ENCODE data around the gene NRN1. TPM values are rescaled to one million over a fixed set of nuclear protein-coding genes. Genes with fewer than 3 reads are reported as not detected.

The NRN1 gene
- total and polyA plus RNA-seq, 2 donors (not counting 3 experiments of a cell fraction or from before 2014, with no cell fraction given): 12.8 to 26.2 TPM

DNA sequence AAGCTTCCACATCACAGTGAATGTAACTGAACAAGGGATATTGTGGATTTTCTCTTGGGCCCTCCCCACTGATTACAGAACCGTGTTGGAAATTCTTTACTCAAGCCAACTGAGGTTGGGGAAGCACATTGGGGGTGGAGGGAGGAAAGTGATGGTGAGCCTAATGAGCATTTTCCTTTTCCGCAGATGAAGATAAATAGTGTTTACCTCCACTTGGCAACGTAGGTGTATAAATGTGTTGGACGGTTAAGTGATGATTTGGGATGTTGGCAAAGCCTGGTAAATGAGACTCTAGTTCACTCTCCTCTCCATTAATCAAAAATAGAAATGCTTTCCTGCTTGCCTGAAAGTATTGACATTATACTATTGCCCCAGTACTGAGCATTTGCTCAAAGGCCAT lies 27.1 kb upstream of the NRN1 start:
- no TSS peak for BruUV-seq (replicated peaks)
- Histone ChIP-seq H3K27me3 (ENCODE audit: control insufficient read depth in 2 of 2, insufficient read depth in 2 of 2, low read length in 2 of 2) (no peaks in the 10 kb centered on the region), H3K36me3 (ENCODE audit: control insufficient read depth in 2 of 2, extremely low read depth in 1 of 2, insufficient read depth in 2 of 2, low read length in 2 of 2) (no peaks in the 10 kb centered on the region), H3K4me2 (ENCODE audit: insufficient read depth, low read length) (no peak overlapping the region), H3K9ac (replicated peaks; ENCODE audit: extremely low read depth, insufficient read depth, low read length) (no peak overlapping the region), H3K79me2 (ENCODE audit: control insufficient read depth, insufficient read depth, low read length) (no peaks in the 10 kb centered on the region), H4K20me1 (replicated peaks; ENCODE audit: control insufficient read depth, extremely low read depth, insufficient read depth, low read length) (no peaks in the 10 kb centered on the region), H3K4me3 (replicated peaks in 1 of 3; ENCODE audit: insufficient read depth in 1 of 3, low read depth in 1 of 3, low read length in 3 of 3) (no peak overlapping the region), H3K9me3 (replicated peaks; ENCODE audit: control insufficient read depth, insufficient read depth, low read length) (no peaks in the 10 kb centered on the region), H2AFZ (ENCODE audit: low read depth, low read length) (no peak overlapping the region), H3K27ac (ENCODE audit: insufficient read depth, low read depth, low read length) (no peak overlapping the region), H3K9me1 (replicated peaks; ENCODE audit: control insufficient read depth, extremely low read depth, insufficient read depth, low read length) (no peaks in the 10 kb centered on the region), H3K4me1 (ENCODE audit: control insufficient read depth, extremely low read depth, insufficient read depth, low read length) (no peaks in the 10 kb centered on the region)
- dilution Hi-C loops (cut with MboI; ENCODE audit: extremely low pct_ligation_motif_present, low sequenced_read_pairs): no loop called here
- CTCF ChIA-PET: no interaction called here
- POLR2A ChIA-PET: no interaction called here
- FAIRE-seq (no peak), DNase-seq (ENCODE audit: low read depth, low spot score) (no peak)
- no peak for TF ChIP-seq MYC (IDR thresholded peaks at IDR 0.05; ENCODE audit: low read depth, low read length)
- TF ChIP-seq JUN (IDR thresholded peaks at IDR 0.05; ENCODE audit: borderline replicate concordance, insufficient read depth, insufficient read length, low read depth): no peak
- TF ChIP-seq POLR2A (IDR thresholded peaks at IDR 0.05; ENCODE audit: low read depth, low read length): no peak
- TF ChIP-seq EZH2 (IDR thresholded peaks at IDR 0.05; ENCODE audit: borderline replicate concordance, low read depth, low read length, severe bottlenecking): no peak
- TF ChIP-seq POLR2AphosphoS5 (IDR thresholded peaks at IDR 0.05; ENCODE audit: insufficient read depth, low read depth, low read length): no peak
- intact Hi-C loops (cut with micrococcal nuclease): no loop called here

- TF ChIP-seq CTCF (IDR thresholded peaks at IDR 0.05; ENCODE audit: extremely low read depth in 1 of 2, insufficient read depth in 1 of 2, low read depth in 1 of 2, low read length in 2 of 2) (no peak), POLR2AphosphoS5 (IDR thresholded peaks at IDR 0.05; ENCODE audit: insufficient read depth, low read depth, low read length) (no peak), JUN (IDR thresholded peaks at IDR 0.05; ENCODE audit: borderline replicate concordance, insufficient read depth, insufficient read length, low read depth) (no peak), POLR2A (IDR thresholded peaks at IDR 0.05; ENCODE audit: low read depth, low read length) (no peak), EZH2 (IDR thresholded peaks at IDR 0.05; ENCODE audit: borderline replicate concordance, low read depth, low read length, severe bottlenecking) (no peak), MYC (IDR thresholded peaks at IDR 0.05; ENCODE audit: low read depth, low read length) (no peak), GATA2 (IDR thresholded peaks at IDR 0.05; ENCODE audit: insufficient read depth, insufficient read length, low read depth, low read length) (no peak), FOS (IDR thresholded peaks at IDR 0.05; ENCODE audit: borderline replicate concordance, insufficient read depth, low read length) (no peak)
- TF ChIP-seq, protein P1, sequence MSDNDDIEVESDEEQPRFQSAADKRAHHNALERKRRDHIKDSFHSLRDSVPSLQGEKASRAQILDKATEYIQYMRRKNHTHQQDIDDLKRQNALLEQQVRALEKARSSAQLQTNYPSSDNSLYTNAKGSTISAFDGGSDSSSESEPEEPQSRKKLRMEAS (IDR thresholded peaks at IDR 0.05; ENCODE audit: insufficient read depth, insufficient read length): no peak
- peak; percentile 58 for DNase-seq (ENCODE audit: low read depth, low spot score)
- no peaks in the 10 kb centered on the region for H3K9me1 ChIP-seq (replicated peaks; ENCODE audit: control insufficient read depth, extremely low read depth, insufficient read depth, low read length)
- peaks cover 15% of the 10 kb centered on the region for H3K4me1 ChIP-seq (ENCODE audit: control insufficient read depth, extremely low read depth, insufficient read depth, low read length)
- H4K20me1 ChIP-seq (replicated peaks; ENCODE audit: control insufficient read depth, extremely low read depth, insufficient read depth, low read length): no peaks in the 10 kb centered on the region
- intact Hi-C loops (cut with micrococcal nuclease) (loop anchor here (1.0 kb wide), 1 partner anchor 18 kb away; no protein-coding TSS in a partner anchor), dilution Hi-C loops (cut with MboI; ENCODE audit: extremely low pct_ligation_motif_present, low sequenced_read_pairs) (no loop called here)
- H3K27ac ChIP-seq (ENCODE audit: insufficient read depth, low read depth, low read length): peak overlapping the region; percentile 29
- no peak overlapping the region for H2AFZ ChIP-seq (ENCODE audit: low read depth, low read length)
- ChIA-PET CTCF (interaction anchor here (0.8 to 1.6 kb wide), 3 partner anchors 18 to 555 kb away, joined by 3 to 10 read pairs (median 5); no protein-coding TSS in a partner anchor), POLR2A (no interaction called here)
- no peaks in the 10 kb centered on the region for H3K27me3 ChIP-seq (ENCODE audit: control insufficient read depth in 2 of 2, insufficient read depth in 2 of 2, low read length in 2 of 2)
- H3K36me3 ChIP-seq (ENCODE audit: control insufficient read depth in 2 of 2, extremely low read depth in 1 of 2, insufficient read depth in 2 of 2, low read length in 2 of 2): no peaks in the 10 kb centered on the region
- no peaks in the 10 kb centered on the region for H3K9me3 ChIP-seq (replicated peaks; ENCODE audit: control insufficient read depth, insufficient read depth, low read length)
- H3K4me3 ChIP-seq (replicated peaks in 1 of 3; ENCODE audit: insufficient read depth in 1 of 3, low read depth in 1 of 3, low read length in 3 of 3): no peak overlapping the region
- H3K79me2 ChIP-seq (ENCODE audit: control insufficient read depth, insufficient read depth, low read length): no peaks in the 10 kb centered on the region
- no peak for FAIRE-seq
- H3K9ac ChIP-seq (replicated peaks; ENCODE audit: extremely low read depth, insufficient read depth, low read length): no peak overlapping the region
- H3K4me2 ChIP-seq (ENCODE audit: insufficient read depth, low read length): peak overlapping the region; percentile 55
- BruUV-seq (replicated peaks): TSS peak; percentile 31
Observed at GRCh38 chr6:6026513-6027205, 19.9 kb upstream of the NRN1 start.

Data from endothelial cell of umbilical vein (primary cell).